CD4-positive, alpha-beta memory T cell (primary cell): ENCODE measurements around the gene CLN6. TPM values are rescaled to one million over a fixed set of nuclear protein-coding genes. Genes with fewer than 3 reads are reported as not detected.
"Not testable (repeated sequence)": the region's sequence is repeated elsewhere in the genome, so short reads cannot be mapped to it uniquely, and the experiment has no call there.

Experiments used
- CTCF ChIA-PET: fragments of 350-600 bp; sonication (Branson Sonifier 250); formaldehyde crosslinking; loops from one replicate; lab custom pipeline; 2021; ENCODE audit warnings: inconsistent platforms; ENCODE audit not compliant: partially characterized antibody; lab: Charles Lee
- POLR2A ChIA-PET: fragments of 350-600 bp; sonication (Branson Sonifier 250); formaldehyde crosslinking; loops from one replicate; lab custom pipeline; 2021; ENCODE audit not compliant: partially characterized antibody; lab: Charles Lee
- DNase-seq, 5 donors: peaks; one replicate each; pipeline versions ENCODE4 v3.0.0 to v3.0.0-alpha.2; 2020 to 2022; ENCODE audit warnings: mixed read lengths in 1 of 5
- H3K27ac ChIP-seq: one replicate; pipeline ENCODE4 v1.7.0; 2013; ENCODE audit warnings: low read depth, low read length
- H3K27me3 ChIP-seq: 2 replicates; pipeline ENCODE4 v1.7.0; 2013; ENCODE audit warnings: mild to moderate bottlenecking, low read length, moderate library complexity; ENCODE audit not compliant: insufficient read depth
- H3K36me3 ChIP-seq: 2 replicates; pipeline ENCODE4 v1.7.0; 2013; ENCODE audit warnings: mild to moderate bottlenecking, low read length, moderate library complexity; ENCODE audit not compliant: insufficient read depth
- H3K4me1 ChIP-seq: 2 replicates; pipeline ENCODE4 v1.7.0; 2013; ENCODE audit warnings: mild to moderate bottlenecking, low read length, moderate library complexity; ENCODE audit not compliant: insufficient read depth
- H3K4me3 ChIP-seq, 2 donors: one replicate each; pipeline ENCODE4 v1.7.0; 2013; ENCODE audit warnings: low read length in 2 of 2, mild to moderate bottlenecking in 1 of 2
- H3K9me3 ChIP-seq, 2 donors: one replicate each; pipeline ENCODE4 v1.7.0; 2013; ENCODE audit warnings: low read length in 2 of 2, control low read depth in 1 of 2; ENCODE audit not compliant: control insufficient read depth in 1 of 2
- H3K27ac Mint-ChIP-seq, 7 donors: one replicate each; pipeline ENCODE4 v1.8.0; 2020 to 2021; ENCODE audit warnings: mixed read lengths in 7 of 7, mild to moderate bottlenecking in 6 of 7, inconsistent platforms in 3 of 7, moderate library complexity in 3 of 7
- H3K27me3 Mint-ChIP-seq, 2 donors: one replicate each; pipeline ENCODE4 v1.8.0; 2020 to 2021; ENCODE audit warnings: mixed read lengths in 2 of 2
- H3K36me3 Mint-ChIP-seq, 2 donors: one replicate each; pipeline ENCODE4 v1.8.0; 2020 to 2021; ENCODE audit warnings: mixed read lengths in 2 of 2, inconsistent platforms in 1 of 2, mild to moderate bottlenecking in 1 of 2
- H3K4me1 Mint-ChIP-seq, 4 donors: one replicate each; pipeline ENCODE4 v1.8.0; 2020 to 2021; ENCODE audit warnings: mixed read lengths in 4 of 4, mild to moderate bottlenecking in 1 of 4
- H3K4me3 Mint-ChIP-seq, 8 donors: one replicate each; pipeline ENCODE4 v1.8.0; 2020 to 2021; ENCODE audit warnings: mixed read lengths in 8 of 8, mild to moderate bottlenecking in 7 of 8, moderate library complexity in 6 of 8, inconsistent platforms in 3 of 8
- H3K9me3 Mint-ChIP-seq, 8 donors: one replicate each; pipeline ENCODE4 v1.8.0; 2020 to 2021; ENCODE audit warnings: mixed read lengths in 8 of 8, mild to moderate bottlenecking in 5 of 8, inconsistent platforms in 3 of 8, moderate library complexity in 1 of 8
- intact Hi-C: fragments of 100-400 bp; cut with micrococcal nuclease; formaldehyde crosslinking; loops from one replicate; pipeline ENCODE4 v1.15.1; 2023
- polyA plus RNA-seq, 2 donors: library from polyadenylated mRNA; unstranded; fragments of 300-500 nt; fragmentation: Illumina TruSeq; gene quantifications; one replicate each; pipeline ENCODE4 v1.2.3, GENCODE V29; 2021
- total RNA-seq, 2 experiments: library from RNA; stranded (reverse); gene quantifications; one replicate each; pipeline ENCODE4 v1.2.3, GENCODE V29; 2021

The CLN6 gene
- total and polyA plus RNA-seq, 4 experiments from 2014 or later = 2.2 to 15.6 (median 8.5) TPM

DNA sequence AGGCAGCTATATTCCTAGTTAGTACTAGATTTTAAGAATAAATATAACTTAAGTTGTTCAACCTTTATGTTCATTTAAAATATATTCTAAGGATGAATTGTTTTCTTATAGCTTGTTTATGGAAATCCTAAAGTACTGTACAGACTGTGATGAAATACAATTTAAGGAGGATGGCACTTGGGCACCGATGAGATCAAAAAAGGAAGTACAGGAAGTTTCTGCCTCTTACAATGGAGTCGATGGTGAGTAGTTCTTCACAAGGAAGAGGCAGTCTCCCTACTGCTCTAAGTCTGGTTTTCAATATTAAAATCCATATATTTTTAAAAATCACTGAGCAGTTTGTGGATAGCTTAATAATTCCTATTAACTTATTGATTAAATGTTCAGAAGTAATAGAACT, 54.0 kb downstream of the CLN6 start:
- no peak for DNase-seq

DNA sequence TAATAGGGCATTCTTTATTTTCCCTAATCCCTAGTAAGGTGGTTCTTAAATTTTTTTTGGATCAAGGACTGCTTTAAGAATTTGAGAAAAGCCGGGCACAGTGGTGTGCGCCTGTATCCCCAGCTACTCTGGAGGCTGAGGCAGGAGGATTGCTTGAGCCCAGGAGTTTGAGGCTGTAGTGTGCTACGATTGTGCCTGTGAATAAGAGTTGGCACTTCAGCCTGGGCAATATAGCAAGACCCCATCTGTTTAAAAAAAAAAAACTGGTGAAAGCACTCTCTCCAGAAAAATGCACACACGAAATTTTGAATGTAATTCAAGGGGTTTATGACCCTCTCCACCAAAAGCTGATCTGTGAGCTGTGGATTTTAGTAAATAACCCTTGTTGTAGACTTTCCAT, 56.4 kb downstream of the CLN6 start:
- intact Hi-C loops = no loop called here
- Mint-ChIP-seq H3K4me3 (no peak overlapping the region), H3K27ac (no peak overlapping the region), H3K27me3 (no peaks in the 10 kb centered on the region), H3K36me3 (peaks cover 39 to 71% of the 10 kb centered on the region in 2 donors), H3K9me3 (no peaks in the 10 kb centered on the region), H3K4me1 (peaks cover 0 to 2% (median under 1%) of the 10 kb centered on the region in 4 donors)
- POLR2A ChIA-PET = interaction anchor here (0.6 kb wide), 1 partner anchor 332 kb away, joined by 4 read pairs; no protein-coding TSS in a partner anchor
- DNase-seq = no peak
- H3K4me3 ChIP-seq = no peak overlapping the region
- H3K27ac ChIP-seq = no peak overlapping the region
- CTCF ChIA-PET = no interaction called here
- no peaks in the 10 kb centered on the region for H3K9me3 ChIP-seq
- peaks cover 34% of the 10 kb centered on the region for H3K36me3 ChIP-seq
- H3K27me3 ChIP-seq = no peaks in the 10 kb centered on the region
- H3K4me1 ChIP-seq = no peaks in the 10 kb centered on the region

More for the DNA sequence above, 54.0 kb downstream of the CLN6 start:
- ChIA-PET CTCF (interaction anchor here (1.1 to 1.4 kb wide), 3 partner anchors 9 to 36 kb away, joined by 3 to 4 read pairs (median 4); no protein-coding TSS in a partner anchor), POLR2A (no interaction called here)
- H3K36me3 ChIP-seq = peaks cover 36% of the 10 kb centered on the region
- no peak overlapping the region for H3K4me3 Mint-ChIP-seq
- no peak overlapping the region for H3K27ac Mint-ChIP-seq
- H3K27me3 Mint-ChIP-seq = no peaks in the 10 kb centered on the region
- no peaks in the 10 kb centered on the region for H3K9me3 Mint-ChIP-seq
- H3K27ac ChIP-seq = no peak overlapping the region
- H3K9me3 ChIP-seq = no peaks in the 10 kb centered on the region
- no peaks in the 10 kb centered on the region for H3K4me1 ChIP-seq
- no peaks in the 10 kb centered on the region for H3K27me3 ChIP-seq
- intact Hi-C loops = no loop called here
- no peak overlapping the region for H3K4me3 ChIP-seq
- H3K36me3 Mint-ChIP-seq = peaks cover 41 to 69% of the 10 kb centered on the region in 2 donors
- peaks cover 0 to 4% (median under 1%) of the 10 kb centered on the region in 4 donors for H3K4me1 Mint-ChIP-seq

DNA sequence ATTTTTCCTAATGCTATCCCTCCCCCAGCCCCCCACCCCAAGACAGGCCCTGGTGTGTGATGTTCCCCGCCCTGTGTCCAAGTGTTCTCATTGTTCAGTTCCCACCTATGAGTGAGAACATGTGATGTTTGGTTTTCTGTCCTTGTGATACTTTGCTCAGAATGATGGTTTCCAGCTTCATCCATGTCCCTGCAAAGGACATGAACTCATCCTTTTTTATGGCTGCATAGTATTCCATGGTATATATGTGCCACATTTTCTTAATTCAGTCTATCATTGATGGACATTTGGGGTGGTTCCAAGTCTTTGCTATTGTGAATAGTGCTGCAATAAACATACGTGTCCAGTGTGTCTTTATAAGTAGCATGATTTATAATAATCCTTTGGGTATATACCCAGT, 57.5 kb downstream of the CLN6 start:
- H3K9me3 ChIP-seq, H3K27me3 Mint-ChIP-seq, POLR2A ChIA-PET, intact Hi-C loops, DNase-seq, H3K4me3 Mint-ChIP-seq, H3K4me3 ChIP-seq, H3K27ac ChIP-seq, H3K27ac Mint-ChIP-seq, CTCF ChIA-PET, H3K27me3 ChIP-seq, H3K9me3 Mint-ChIP-seq, H3K4me1 Mint-ChIP-seq, H3K4me1 ChIP-seq: not testable (repeated sequence)
- peaks cover 24% of the 10 kb centered on the region for H3K36me3 ChIP-seq
- peaks cover 30 to 63% of the 10 kb centered on the region in 2 donors for H3K36me3 Mint-ChIP-seq

DNA sequence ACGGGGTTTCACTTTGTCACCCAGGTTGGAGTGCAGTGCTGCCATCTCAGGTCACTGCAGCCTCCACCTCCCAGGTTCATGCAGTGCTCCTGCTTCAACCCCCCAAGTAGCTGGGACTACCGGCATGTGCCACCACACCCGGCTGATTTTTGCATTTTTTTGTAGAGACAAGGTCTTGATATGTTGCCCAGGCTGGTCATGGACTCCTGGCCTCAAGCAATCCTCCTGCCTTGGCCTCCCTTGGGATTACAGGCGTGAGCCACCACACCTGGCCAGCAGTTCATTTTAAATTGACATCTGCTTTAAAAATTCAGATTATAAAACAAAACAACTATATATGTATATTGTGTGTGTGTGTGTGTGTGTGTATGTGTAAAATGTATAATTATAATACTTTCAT, 62.7 kb downstream of the CLN6 start:
- peaks cover 10% of the 10 kb centered on the region for H3K36me3 ChIP-seq

DNA sequence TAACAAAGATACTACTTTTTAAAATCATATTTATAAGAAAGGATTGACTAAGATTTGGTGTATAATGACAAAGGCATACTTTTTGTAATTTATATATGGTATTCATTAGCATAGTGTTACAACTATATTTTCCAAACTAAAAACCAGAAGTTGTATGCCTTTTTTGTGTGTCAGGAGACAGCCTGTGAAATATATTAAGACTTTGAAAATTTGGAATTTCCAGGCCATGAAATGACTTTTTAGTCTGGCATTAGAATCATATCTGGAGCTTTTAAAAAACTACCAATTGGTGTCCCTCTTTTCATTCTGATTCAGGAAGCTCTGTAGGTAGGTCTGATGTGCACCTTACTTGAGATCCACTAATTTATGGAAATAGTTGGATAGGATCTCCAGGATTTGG, 66.3 kb downstream of the CLN6 start:
- intact Hi-C loops = no loop called here
- DNase-seq = no peak
- Histone ChIP-seq H3K4me3 (no peak overlapping the region), H3K36me3 (peaks cover 29% of the 10 kb centered on the region), H3K9me3 (no peaks in the 10 kb centered on the region), H3K27me3 (no peaks in the 10 kb centered on the region), H3K4me1 (no peaks in the 10 kb centered on the region), H3K27ac (no peak overlapping the region)
- H3K27ac Mint-ChIP-seq = no peak overlapping the region
- CTCF ChIA-PET = no interaction called here
- peaks cover 42 to 52% of the 10 kb centered on the region in 2 donors for H3K36me3 Mint-ChIP-seq
- H3K27me3 Mint-ChIP-seq = no peaks in the 10 kb centered on the region
- peaks cover 0 to 7% (median 5%) of the 10 kb centered on the region in 4 donors for H3K4me1 Mint-ChIP-seq
- POLR2A ChIA-PET = interaction anchor here (1.3 kb wide), 1 partner anchor 109 kb away, joined by 4 read pairs; the partner anchor contains the start of gene PIAS1
- no peaks in the 10 kb centered on the region for H3K9me3 Mint-ChIP-seq
- no peak overlapping the region for H3K4me3 Mint-ChIP-seq

More for the DNA sequence above, 62.7 kb downstream of the CLN6 start:
- ChIA-PET POLR2A (no interaction called here), CTCF (no interaction called here)
- H3K4me1 ChIP-seq = no peaks in the 10 kb centered on the region
- peaks cover 36 to 57% of the 10 kb centered on the region in 2 donors for H3K36me3 Mint-ChIP-seq
- H3K27ac Mint-ChIP-seq = no peak overlapping the region
- H3K4me3 ChIP-seq = no peak overlapping the region
- intact Hi-C loops = no loop called here
- H3K27me3 ChIP-seq = no peaks in the 10 kb centered on the region
- DNase-seq = no peak
- H3K27ac ChIP-seq = no peak overlapping the region
- H3K4me3 Mint-ChIP-seq = no peak overlapping the region
- H3K4me1 Mint-ChIP-seq = peaks cover 0 to 6% (median 4%) of the 10 kb centered on the region in 4 donors
- no peaks in the 10 kb centered on the region for H3K9me3 Mint-ChIP-seq
- H3K27me3 Mint-ChIP-seq = no peaks in the 10 kb centered on the region
- H3K9me3 ChIP-seq = no peaks in the 10 kb centered on the region

DNA sequence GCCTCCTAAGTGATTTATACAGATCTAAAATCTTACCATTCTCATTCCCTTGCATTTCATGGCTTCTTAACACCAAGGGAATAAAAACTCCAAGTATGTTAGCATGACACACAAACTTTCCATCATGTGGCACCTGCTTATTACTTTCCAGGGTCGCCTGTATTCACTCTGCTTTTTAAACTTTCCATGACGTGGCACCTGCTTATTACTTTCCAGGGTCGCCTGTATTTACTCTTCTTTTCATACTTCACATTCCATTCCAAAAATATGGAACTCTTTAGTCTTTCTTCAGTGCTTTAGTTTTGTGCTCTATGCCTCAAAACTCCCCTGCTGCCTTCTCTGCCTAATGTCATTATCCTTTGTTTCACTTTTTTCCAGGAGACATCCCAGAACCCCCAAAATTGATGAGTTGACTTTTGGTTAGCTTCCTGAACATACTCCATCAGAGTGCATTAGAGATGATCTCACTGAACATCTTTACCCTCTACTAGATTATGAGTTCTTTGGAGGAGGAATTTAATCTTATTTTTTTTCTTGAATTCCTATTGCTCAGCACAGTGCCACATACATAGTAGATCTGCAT, 71.4 kb downstream of the CLN6 start:
- Mint-ChIP-seq H3K4me1 (peaks cover 0 to 6% (median 4%) of the 10 kb centered on the region in 4 donors), H3K4me3 (no peak overlapping the region), H3K27ac (no peak overlapping the region), H3K36me3 (peaks cover 43 to 47% of the 10 kb centered on the region in 2 donors), H3K9me3 (no peaks in the 10 kb centered on the region), H3K27me3 (no peaks in the 10 kb centered on the region)
- ChIA-PET CTCF (interaction anchor here (3.4 kb wide), 1 partner anchor 295 kb away, joined by 14 read pairs; no protein-coding TSS in a partner anchor), POLR2A (no interaction called here)
- Histone ChIP-seq H3K27me3 (no peaks in the 10 kb centered on the region), H3K4me1 (no peaks in the 10 kb centered on the region), H3K9me3 (no peaks in the 10 kb centered on the region), H3K27ac (no peak overlapping the region), H3K36me3 (peaks cover 44% of the 10 kb centered on the region), H3K4me3 (no peak overlapping the region)
- intact Hi-C loops = no loop called here
- no peak for DNase-seq

DNA sequence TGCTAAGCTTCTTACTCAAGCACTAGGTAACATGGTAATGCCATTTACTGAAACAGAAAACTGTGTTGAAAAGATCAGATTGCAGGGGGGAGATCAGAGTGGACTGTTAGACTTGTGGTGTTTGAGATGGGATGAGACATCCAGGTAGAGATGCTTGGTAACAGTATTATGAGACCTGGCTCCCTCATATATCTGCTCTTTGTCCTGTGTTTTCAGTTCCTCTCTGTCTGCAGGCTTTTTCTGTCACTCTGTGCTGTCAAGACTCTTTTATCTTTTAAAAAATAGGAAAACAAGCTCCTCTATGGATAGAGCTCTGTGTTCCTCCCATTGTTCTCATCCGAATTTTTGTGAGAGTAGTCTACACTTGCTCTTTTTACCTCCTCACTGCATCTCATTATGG, 72.5 kb downstream of the CLN6 start:
- ChIA-PET CTCF (interaction anchor here (3.4 kb wide), 1 partner anchor 294 kb away, joined by 14 read pairs; no protein-coding TSS in a partner anchor), POLR2A (no interaction called here)
- no peak overlapping the region for H3K4me3 ChIP-seq
- H3K4me3 Mint-ChIP-seq = no peak overlapping the region
- no peak overlapping the region for H3K27ac Mint-ChIP-seq
- intact Hi-C loops = no loop called here
- peaks cover 0 to 2% (median 0%) of the 10 kb centered on the region in 8 donors for H3K9me3 Mint-ChIP-seq
- no peak for DNase-seq
- H3K27ac ChIP-seq = no peak overlapping the region
- no peaks in the 10 kb centered on the region for H3K9me3 ChIP-seq
- H3K4me1 ChIP-seq = no peaks in the 10 kb centered on the region
- peaks cover 1 to 8% (median 4%) of the 10 kb centered on the region in 4 donors for H3K4me1 Mint-ChIP-seq
- peaks cover 49% of the 10 kb centered on the region for H3K36me3 ChIP-seq
- H3K27me3 Mint-ChIP-seq = no peaks in the 10 kb centered on the region
- H3K27me3 ChIP-seq = no peaks in the 10 kb centered on the region
- H3K36me3 Mint-ChIP-seq = peaks cover 40 to 47% of the 10 kb centered on the region in 2 donors
